Nephron (organoid): ENCODE results near the gene ULK4.
A peak's percentile ranks its signal among the peaks of the same experiment; 100 is the strongest.

Experiments
- H3K27ac Mint-ChIP-seq, 3 experiments: 2 replicates each; pipeline ENCODE4 v1.8.0; 2020; ENCODE audit warnings: mixed read lengths in 3 of 3, mild to moderate bottlenecking in 2 of 3, moderate library complexity in 1 of 3
- H3K27me3 Mint-ChIP-seq: 2 replicates; pipeline ENCODE4 v1.8.0; 2021; ENCODE audit warnings: low read depth, mild to moderate bottlenecking, moderate library complexity, mixed read lengths
- H3K36me3 Mint-ChIP-seq: 2 replicates; pipeline ENCODE4 v1.8.0; 2020; ENCODE audit warnings: low read depth, mixed read lengths
- H3K4me1 Mint-ChIP-seq: 2 replicates; pipeline ENCODE4 v1.8.0; 2020; ENCODE audit warnings: mixed read lengths
- H3K4me3 Mint-ChIP-seq, 3 experiments: 2 replicates each; pipeline ENCODE4 v1.8.0; 2020; ENCODE audit warnings: mild to moderate bottlenecking in 3 of 3, mixed read lengths in 3 of 3, moderate library complexity in 2 of 3
- H3K9me3 Mint-ChIP-seq: 2 replicates; pipeline ENCODE4 v1.8.0; 2020; ENCODE audit warnings: mixed read lengths
- CTCF ChIP-seq, 3 experiments: fragments of 200-600 bp; sonication (generic); IDR thresholded peaks; one replicate each; pipeline ENCODE4 v1.5.0; 2021; ENCODE audit warnings: antibody characterized with exemption in 3 of 3; ENCODE audit not compliant: unreplicated experiment in 3 of 3

ULK4 gene

DNA sequence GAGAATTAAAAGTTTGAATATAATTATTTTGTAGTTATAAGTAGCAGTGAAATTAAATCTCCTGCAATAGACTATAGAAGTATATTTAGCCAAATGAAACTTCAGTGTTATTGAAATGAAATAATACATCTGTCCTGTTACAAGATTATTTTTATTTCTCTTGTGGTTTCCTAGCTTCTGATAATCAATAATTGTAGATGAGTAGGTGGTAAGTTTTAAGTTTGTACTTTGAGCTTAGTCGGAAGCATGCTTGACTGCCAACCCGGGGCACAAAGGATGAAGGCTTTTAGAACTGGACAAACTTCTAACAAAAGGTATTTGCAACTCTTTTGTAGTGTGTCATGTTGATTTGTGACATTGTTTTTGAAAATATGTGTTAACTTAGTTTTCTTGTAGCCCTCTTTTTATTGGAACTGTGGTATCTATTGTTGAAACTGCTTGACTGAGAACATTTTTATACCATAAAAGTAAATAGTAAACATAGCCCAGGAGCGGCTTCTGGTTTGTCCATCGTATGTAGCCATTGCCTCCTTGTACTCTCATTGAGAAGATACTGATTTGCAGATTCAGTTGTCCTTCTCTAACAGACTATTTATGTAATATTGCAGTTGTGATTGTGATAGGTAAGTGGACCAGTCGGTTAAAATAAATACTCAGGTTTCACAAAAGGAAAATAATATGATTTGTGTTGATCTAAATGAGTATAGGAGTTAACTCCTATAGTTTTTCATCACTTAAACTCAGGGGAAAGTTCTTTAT is 759.6 kb downstream of the ULK4 start:
- Mint-ChIP-seq H3K4me3 (peak overlapping the region; percentile 95 to 98 (median 97)), H3K4me1 (peaks cover 61% of the 10 kb centered on the region), H3K27me3 (peaks cover 3% of the 10 kb centered on the region), H3K36me3 (no peaks in the 10 kb centered on the region), H3K27ac (peak overlapping the region; percentile 13 to 95 (median 87)), H3K9me3 (no peaks in the 10 kb centered on the region)
- TF ChIP-seq CTCF (IDR thresholded peaks at IDR 0.05; ENCODE audit: unreplicated experiment in 3 of 3): no peak

DNA sequence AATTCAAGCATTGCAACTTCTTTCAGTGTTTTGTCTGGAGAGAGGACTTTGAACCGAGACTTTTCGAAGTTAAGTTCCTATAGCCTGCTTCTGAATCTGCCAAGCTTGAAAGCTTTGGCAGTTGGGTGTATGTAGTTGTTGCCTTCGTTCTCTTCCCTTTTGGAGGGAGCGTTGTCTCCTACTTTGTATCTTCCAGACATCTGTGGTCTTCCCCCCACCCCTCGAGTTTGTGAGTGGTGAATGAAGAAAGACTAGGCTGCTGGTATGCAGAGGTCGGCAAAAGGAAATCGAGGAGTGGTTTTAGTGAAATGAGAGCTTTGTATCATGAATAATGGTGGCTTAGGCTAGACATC is 761.3 kb downstream of the ULK4 start:
- peak overlapping the region; percentile 95 to 98 (median 97) for H3K4me3 Mint-ChIP-seq
- no peaks in the 10 kb centered on the region for H3K9me3 Mint-ChIP-seq
- no peak for TF ChIP-seq CTCF (IDR thresholded peaks at IDR 0.05; ENCODE audit: unreplicated experiment in 3 of 3)
- H3K36me3 Mint-ChIP-seq: no peaks in the 10 kb centered on the region
- H3K27me3 Mint-ChIP-seq: peaks cover 3% of the 10 kb centered on the region
- peak overlapping the region; percentile 87 to 97 (median 95) for H3K27ac Mint-ChIP-seq
- peaks cover 45% of the 10 kb centered on the region for H3K4me1 Mint-ChIP-seq

- Mint-ChIP-seq H3K36me3 (no peaks in the 10 kb centered on the region), H3K4me3 (peak overlapping the region; percentile 95 to 98 (median 97)), H3K27me3 (peaks cover 3% of the 10 kb centered on the region), H3K27ac (peak overlapping the region; percentile 87 to 97 (median 95)), H3K4me1 (peaks cover 42% of the 10 kb centered on the region), H3K9me3 (no peaks in the 10 kb centered on the region)
- no peak for TF ChIP-seq CTCF (IDR thresholded peaks at IDR 0.05; ENCODE audit: unreplicated experiment in 3 of 3)
These were observed 761.8 kb downstream of the ULK4 start for GRCh38 chr3:41199866-41200668.

DNA sequence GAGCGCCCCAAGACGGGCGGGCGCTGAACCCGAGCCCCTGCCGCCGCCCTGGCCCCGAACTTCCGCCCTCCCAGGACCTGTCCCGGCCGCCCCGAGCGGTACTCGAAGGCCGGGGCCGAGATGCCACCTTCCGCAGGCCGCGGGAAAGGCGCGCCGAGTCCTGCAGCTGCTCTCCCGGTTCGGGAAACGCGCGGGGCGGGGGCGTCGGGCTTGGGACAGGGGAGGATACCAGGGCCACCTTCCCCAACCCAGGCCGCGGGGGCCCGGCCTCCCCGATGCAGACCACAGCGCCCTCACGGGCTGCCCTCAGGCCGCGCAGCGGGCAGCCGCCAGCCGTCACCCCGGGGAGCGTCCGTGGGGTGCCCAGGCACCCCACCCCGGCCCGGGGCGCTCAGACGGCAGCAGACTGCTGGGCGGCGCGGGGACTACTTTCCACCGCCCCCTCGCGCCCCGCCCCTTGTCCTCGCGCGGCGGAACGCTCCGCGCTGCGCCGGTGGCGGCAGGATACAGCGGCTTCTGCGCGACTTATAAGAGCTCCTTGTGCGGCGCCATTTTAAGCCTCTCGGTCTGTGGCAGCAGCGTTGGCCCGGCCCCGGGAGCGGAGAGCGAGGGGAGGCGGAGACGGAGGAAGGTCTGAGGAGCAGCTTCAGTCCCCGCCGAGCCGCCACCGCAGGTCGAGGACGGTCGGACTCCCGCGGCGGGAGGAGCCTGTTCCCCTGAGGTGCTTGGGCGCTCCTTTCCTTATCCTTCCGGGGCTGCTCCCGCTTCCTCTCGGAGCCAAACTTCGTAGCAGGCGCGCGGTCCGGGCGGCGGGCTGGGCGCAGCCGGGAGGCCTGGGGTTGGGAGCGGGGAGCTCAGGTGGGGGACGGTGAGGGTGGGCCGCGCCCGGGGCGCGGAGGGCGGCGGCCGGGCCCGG is 762.7 kb downstream of the ULK4 start, which contains the start of gene CTNNB1:
Gene CTNNB1 (plus strand): TSS at position 556 of the 916 bp plus-strand sequence. CDS start 24,564 bp downstream, outside the sequence.
- no peaks in the 10 kb centered on the region for H3K9me3 Mint-ChIP-seq
- H3K4me3 Mint-ChIP-seq: peak within 1 kb of the TSS; percentile 95 to 98 (median 97)
- H3K27ac Mint-ChIP-seq: peak within 1 kb of the TSS; percentile 87 to 98 (median 98)
- peaks cover 34% of the 10 kb centered on the region for H3K4me1 Mint-ChIP-seq
- TF ChIP-seq CTCF (IDR thresholded peaks at IDR 0.05; ENCODE audit: unreplicated experiment in 3 of 3): no peak
- no peaks in the 10 kb centered on the region for H3K36me3 Mint-ChIP-seq
- H3K27me3 Mint-ChIP-seq: peaks cover 3% of the 10 kb centered on the region

GRCh38 chr3:41198526-41198925 is 763.4 kb downstream of the ULK4 start:
- Mint-ChIP-seq H3K9me3 (no peaks in the 10 kb centered on the region), H3K27ac (peak overlapping the region; percentile 77 to 93 (median 93)), H3K4me3 (peak overlapping the region; percentile 91 to 93 (median 92)), H3K36me3 (no peaks in the 10 kb centered on the region), H3K4me1 (peaks cover 27% of the 10 kb centered on the region), H3K27me3 (peaks cover 3% of the 10 kb centered on the region)
- TF ChIP-seq CTCF (IDR thresholded peaks at IDR 0.05; ENCODE audit: unreplicated experiment in 3 of 3): no peak
